Measurements from ENCODE around the gene GNAL. TPM values are rescaled to one million over a fixed set of nuclear protein-coding genes. Genes with fewer than 3 reads are reported as not detected.

GNAL gene
- total and polyA plus RNA-seq, 2 experiments from 2014 or later, result 7.5 to 21.6 TPM

- TF ChIP-seq JUNB (IDR thresholded peaks at IDR 0.05; ENCODE audit: unreplicated experiment) (no peak), ZNF462 (CRISPR knock-in tag; IDR thresholded peaks at IDR 0.05) (no peak), POLR2AphosphoS5 (IDR thresholded peaks at IDR 0.05; ENCODE audit: low read depth) (no peak)
Measured at GRCh38 chr18:11830585-11830984, 141.5 kb downstream of the GNAL start (continued).

GRCh38 chr18:11831921-11832320 lies 142.9 kb downstream of the GNAL start:
- no peaks in the 10 kb centered on the region for H3K27me3 ChIP-seq (ENCODE audit: insufficient read depth)
- H3K4me2 ChIP-seq, result no peak overlapping the region
- no peak for DNase-seq (ENCODE audit: low spot score)
- no peaks in the 10 kb centered on the region for H3K36me3 Mint-ChIP-seq (ENCODE audit: low read depth)
- no peak overlapping the region for H3K4me3 ChIP-seq
- H3K27ac ChIP-seq (ENCODE audit: low read depth), result no peak overlapping the region
- no peaks in the 10 kb centered on the region; the same call in 2 of the 3 replicates for H3K9me3 Mint-ChIP-seq
- no peaks in the 10 kb centered on the region; the same call in 1 of the 2 replicates for H3K9me2 ChIP-seq (ENCODE audit: insufficient read depth)
- H2AFZ ChIP-seq, result no peak overlapping the region
- H3K4me1 Mint-ChIP-seq, result peaks cover 20% of the 10 kb centered on the region
- H3K79me2 ChIP-seq (replicated peaks; ENCODE audit: insufficient read depth), result no peaks in the 10 kb centered on the region
- no peaks in the 10 kb centered on the region for H3K36me3 ChIP-seq (ENCODE audit: insufficient read depth)
- H3K27ac Mint-ChIP-seq, result no peak overlapping the region
- peaks cover 4% of the 10 kb centered on the region for H3K27me3 Mint-ChIP-seq (ENCODE audit: insufficient read depth, low read depth, poor library complexity)
- no peak for TF ChIP-seq ETS1 (IDR thresholded peaks at IDR 0.05)
- TF ChIP-seq CTCF (conservative IDR thresholded peaks at IDR 0.05; ENCODE audit: low read depth in 2 of 2), result no peak
- no peak for TF ChIP-seq STAT1 (IDR thresholded peaks at IDR 0.05; ENCODE audit: unreplicated experiment)
- no peak for TF ChIP-seq NANOG (IDR thresholded peaks at IDR 0.05; ENCODE audit: borderline replicate concordance)
- no peak for TF ChIP-seq CREB1 (CRISPR knock-in tag; IDR thresholded peaks at IDR 0.05; ENCODE audit: low read depth)
- TF ChIP-seq REST (IDR thresholded peaks at IDR 0.05; ENCODE audit: unreplicated experiment), result no peak
- no peak for TF ChIP-seq EZH2 (IDR thresholded peaks at IDR 0.05; ENCODE audit: low read depth, unreplicated experiment)
- no peak for TF ChIP-seq JUNB (IDR thresholded peaks at IDR 0.05; ENCODE audit: unreplicated experiment)
- TF ChIP-seq POLR2AphosphoS5 (IDR thresholded peaks at IDR 0.05; ENCODE audit: low read depth), result no peak
- no peak for TF ChIP-seq ZNF331 (CRISPR knock-in tag; IDR thresholded peaks at IDR 0.05; ENCODE audit: low read depth)
- peaks cover 12% of the 10 kb centered on the region for H3K4me1 ChIP-seq (ENCODE audit: insufficient read depth)
- H3F3A ChIP-seq (replicated peaks; ENCODE audit: low read depth), result no peaks in the 10 kb centered on the region
- no peak for ATAC-seq
- H4K20me1 ChIP-seq (replicated peaks; ENCODE audit: insufficient read depth), result no peaks in the 10 kb centered on the region
- H3K4me3 Mint-ChIP-seq, result no peak overlapping the region

Data from GM23338 (cell line).